ENCODE measurements around the gene AP2S1. TPM values are rescaled to one million over a fixed set of nuclear protein-coding genes. Genes with fewer than 3 reads are reported as not detected.

AP2S1 gene
- total RNA-seq, 2 donors from 2014 or later = 76.5 to 93.8 TPM

DNA sequence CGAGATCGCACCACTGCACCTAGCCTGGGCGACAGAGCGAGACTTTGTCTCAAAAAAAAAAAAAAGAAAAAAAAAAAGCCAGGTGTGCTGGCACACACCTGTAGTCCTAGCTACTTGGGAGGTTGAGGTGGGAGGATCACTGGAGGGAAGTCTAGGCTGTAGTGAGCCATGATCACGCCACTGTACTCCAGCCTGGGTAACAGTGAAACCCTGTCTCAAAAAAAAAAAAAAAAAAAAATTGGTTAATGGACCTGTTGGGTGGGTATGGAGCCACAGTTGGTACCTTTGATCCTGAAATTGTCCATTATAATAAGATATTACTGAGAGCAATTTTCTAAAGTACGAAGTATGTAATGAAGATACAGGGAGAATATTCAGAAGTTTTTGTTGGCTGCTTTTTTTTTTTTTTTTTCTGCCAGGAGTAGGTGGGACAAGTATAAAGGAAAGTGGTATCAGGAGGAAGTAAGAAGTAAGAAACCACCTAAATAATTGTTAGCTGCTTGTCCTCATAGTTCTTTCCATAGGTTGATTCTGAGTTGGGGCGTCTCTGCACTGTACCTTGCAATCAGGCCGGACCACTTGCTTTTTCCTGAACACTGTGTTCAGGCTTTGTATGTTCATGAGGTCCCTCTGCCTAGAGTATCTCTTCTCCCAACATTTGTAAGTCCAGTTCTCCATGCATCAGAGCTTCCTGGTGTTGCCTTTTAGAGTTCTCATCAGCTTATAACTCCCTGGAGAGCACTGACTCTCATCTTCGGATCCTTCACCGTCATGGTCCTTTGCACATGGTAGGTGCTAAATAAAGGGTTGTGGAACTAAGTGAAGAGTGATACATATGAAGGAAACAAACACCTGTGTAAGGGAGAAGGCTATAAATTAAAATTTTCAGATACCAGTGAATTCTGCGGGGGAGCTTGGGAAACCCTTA lies 41.9 kb upstream of the AP2S1 start:
- ATAC-seq (ENCODE audit: insufficient number of reproducible peaks, low FRiP score, low read depth) (no peak), DNase-seq (ENCODE audit: low spot score) (no peak)
- Histone ChIP-seq H3K9me3 (no peaks in the 10 kb centered on the region), H3K4me1 (ENCODE audit: control insufficient read depth in 1 of 2, low read depth in 2 of 2) (peaks cover 6 to 28% of the 10 kb centered on the region in 2 donors), H3K4me3 (no peak overlapping the region), H3K27me3 (replicated peaks; ENCODE audit: insufficient read depth) (no peaks in the 10 kb centered on the region), H3K36me3 (no peaks in the 10 kb centered on the region), H3K27ac (no peak overlapping the region)
- TF ChIP-seq, protein P1, sequence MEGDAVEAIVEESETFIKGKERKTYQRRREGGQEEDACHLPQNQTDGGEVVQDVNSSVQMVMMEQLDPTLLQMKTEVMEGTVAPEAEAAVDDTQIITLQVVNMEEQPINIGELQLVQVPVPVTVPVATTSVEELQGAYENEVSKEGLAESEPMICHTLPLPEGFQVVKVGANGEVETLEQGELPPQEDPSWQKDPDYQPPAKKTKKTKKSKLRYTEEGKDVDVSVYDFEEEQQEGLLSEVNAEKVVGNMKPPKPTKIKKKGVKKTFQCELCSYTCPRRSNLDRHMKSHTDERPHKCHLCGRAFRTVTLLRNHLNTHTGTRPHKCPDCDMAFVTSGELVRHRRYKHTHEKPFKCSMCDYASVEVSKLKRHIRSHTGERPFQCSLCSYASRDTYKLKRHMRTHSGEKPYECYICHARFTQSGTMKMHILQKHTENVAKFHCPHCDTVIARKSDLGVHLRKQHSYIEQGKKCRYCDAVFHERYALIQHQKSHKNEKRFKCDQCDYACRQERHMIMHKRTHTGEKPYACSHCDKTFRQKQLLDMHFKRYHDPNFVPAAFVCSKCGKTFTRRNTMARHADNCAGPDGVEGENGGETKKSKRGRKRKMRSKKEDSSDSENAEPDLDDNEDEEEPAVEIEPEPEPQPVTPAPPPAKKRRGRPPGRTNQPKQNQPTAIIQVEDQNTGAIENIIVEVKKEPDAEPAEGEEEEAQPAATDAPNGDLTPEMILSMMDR (IDR thresholded peaks at IDR 0.05) = no peak

DNA sequence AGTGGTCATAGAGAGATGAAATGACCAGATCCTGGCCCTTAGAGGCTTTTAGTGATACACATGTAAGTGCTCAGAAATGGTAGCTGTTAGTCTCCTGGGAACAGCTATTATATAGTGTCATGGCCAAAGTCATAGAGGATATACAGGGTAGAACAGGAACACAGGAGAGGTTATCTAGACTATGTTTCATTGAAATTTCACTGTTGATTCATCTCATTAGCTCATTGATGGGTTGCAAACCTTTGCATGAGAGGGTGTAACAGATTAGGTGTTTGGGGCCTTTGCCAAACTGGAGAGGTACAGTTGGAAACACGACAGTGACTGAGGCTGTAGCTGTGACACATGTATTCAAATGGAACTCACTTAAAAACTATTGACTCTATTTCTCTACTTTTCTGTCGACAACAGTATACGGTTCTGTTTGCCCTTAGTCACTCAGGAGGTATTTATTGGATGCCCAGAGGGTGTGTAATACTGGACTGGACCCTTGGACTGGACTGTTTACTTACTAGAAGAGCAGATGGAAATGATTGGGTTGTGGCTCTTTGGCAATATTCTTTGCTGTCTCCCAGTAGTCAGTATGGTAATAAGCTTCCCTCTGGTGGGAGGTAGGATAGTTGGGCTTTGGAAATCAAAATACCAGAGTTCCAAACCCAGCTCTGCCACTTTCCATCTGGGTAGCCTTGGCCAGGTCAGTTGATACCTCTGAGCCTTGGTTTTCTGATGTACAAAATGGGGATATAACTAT lies 40.0 kb upstream of the AP2S1 start:
- DNase-seq (ENCODE audit: low spot score) = no peak
- no peak overlapping the region for H3K4me3 ChIP-seq
- TF ChIP-seq, protein P1 (IDR thresholded peaks at IDR 0.05) = no peak
- H3K27ac ChIP-seq = no peak overlapping the region
- H3K27me3 ChIP-seq (replicated peaks; ENCODE audit: insufficient read depth) = no peaks in the 10 kb centered on the region
- no peaks in the 10 kb centered on the region for H3K36me3 ChIP-seq
- peaks cover 8 to 33% of the 10 kb centered on the region in 2 donors for H3K4me1 ChIP-seq (ENCODE audit: control insufficient read depth in 1 of 2, low read depth in 2 of 2)
- no peak for ATAC-seq (ENCODE audit: insufficient number of reproducible peaks, low FRiP score, low read depth)
- H3K9me3 ChIP-seq = no peaks in the 10 kb centered on the region

DNA sequence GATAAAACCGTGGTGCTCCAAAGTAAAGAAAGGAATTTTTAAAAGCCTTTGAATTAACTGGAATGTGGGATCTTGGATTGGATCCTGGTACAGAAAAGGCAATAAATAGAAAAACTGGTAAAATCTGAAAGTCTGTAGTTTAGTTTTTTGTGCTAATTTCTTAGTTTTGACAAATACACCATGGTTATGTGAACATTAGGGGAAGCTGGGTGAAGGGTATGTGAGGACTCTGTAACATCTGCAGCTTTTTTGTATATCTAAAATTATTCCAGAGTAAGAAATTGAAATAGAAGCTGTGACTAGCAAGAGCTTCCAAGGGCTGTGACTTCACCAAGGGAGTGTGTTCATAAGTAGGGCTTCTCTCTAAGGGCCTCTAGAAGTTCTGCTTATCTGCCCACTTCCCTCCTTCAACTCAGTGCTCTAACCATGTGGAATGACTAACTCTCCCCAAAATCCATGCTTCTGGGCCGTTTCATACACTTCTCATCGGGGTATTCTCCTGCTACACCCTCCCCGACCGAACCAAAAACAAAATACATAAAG lies 36.7 kb upstream of the AP2S1 start:
- ATAC-seq (ENCODE audit: insufficient number of reproducible peaks, low FRiP score, low read depth) (no peak), DNase-seq (ENCODE audit: low spot score) (no peak)
- peaks cover 3 to 20% of the 10 kb centered on the region in 2 donors for H3K4me1 ChIP-seq (ENCODE audit: control insufficient read depth in 1 of 2, low read depth in 2 of 2)
- no peaks in the 10 kb centered on the region for H3K36me3 ChIP-seq
- H3K9me3 ChIP-seq = no peaks in the 10 kb centered on the region
- H3K4me3 ChIP-seq = no peak overlapping the region
- no peak overlapping the region for H3K27ac ChIP-seq
- H3K27me3 ChIP-seq (replicated peaks; ENCODE audit: insufficient read depth) = no peaks in the 10 kb centered on the region
- TF ChIP-seq, protein P1 (IDR thresholded peaks at IDR 0.05) = no peak

DNA sequence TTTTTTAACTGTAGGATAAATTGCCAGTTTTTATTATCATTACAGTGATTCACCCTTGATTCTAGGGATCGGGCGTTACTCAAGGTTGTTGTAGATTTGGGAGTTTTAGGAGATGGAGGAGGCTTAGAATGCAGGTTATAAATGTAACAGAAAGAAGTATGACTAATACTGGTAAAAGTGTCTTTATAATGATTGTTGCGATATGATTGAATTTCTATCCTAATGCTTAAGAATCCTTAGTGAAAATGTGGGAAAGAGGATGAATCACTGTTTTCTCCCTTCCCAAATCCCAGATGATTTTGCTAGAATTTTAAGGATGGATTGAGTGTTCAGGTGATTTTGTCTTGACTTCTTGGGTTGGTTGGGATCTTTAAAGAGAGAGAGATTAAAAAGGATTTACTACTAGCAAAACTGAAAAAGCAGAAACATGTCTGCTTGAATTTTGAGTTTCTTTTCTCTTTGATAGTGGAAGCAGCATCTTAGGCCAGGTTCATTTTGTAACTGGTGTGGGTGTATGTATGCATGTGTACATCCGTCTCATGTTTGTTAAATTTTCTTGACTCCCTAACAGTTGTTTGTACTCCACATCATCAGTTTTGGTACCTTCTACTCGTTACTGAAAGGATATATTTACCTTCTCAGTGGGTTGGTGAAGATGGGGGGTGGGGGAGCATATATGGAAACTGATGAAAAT lies 36.0 kb upstream of the AP2S1 start:
- DNase-seq (ENCODE audit: low spot score) = no peak
- peaks cover 3 to 20% of the 10 kb centered on the region in 2 donors for H3K4me1 ChIP-seq (ENCODE audit: control insufficient read depth in 1 of 2, low read depth in 2 of 2)
- no peaks in the 10 kb centered on the region for H3K9me3 ChIP-seq
- no peaks in the 10 kb centered on the region for H3K36me3 ChIP-seq
- H3K27ac ChIP-seq = no peak overlapping the region
- TF ChIP-seq, protein P1 (IDR thresholded peaks at IDR 0.05) = no peak
- ATAC-seq (ENCODE audit: insufficient number of reproducible peaks, low FRiP score, low read depth) = no peak
- H3K4me3 ChIP-seq = no peak overlapping the region
- H3K27me3 ChIP-seq (replicated peaks; ENCODE audit: insufficient read depth) = no peaks in the 10 kb centered on the region
